D721Med (cell line): Measurements from ENCODE around the gene PRDM15.

Experiments
- DNase-seq: peaks from one replicate; pipeline ENCODE4 v3.0.0; 2011; ENCODE audit warnings: low spot score; ENCODE audit not compliant: insufficient read length
- FAIRE-seq: peaks from 2 replicates; lab custom pipeline; 2011; peaks lifted over from hg19 to GRCh38; lab: Jason Lieb, UNC
- TF ChIP-seq, protein P1 (sequence below): IDR thresholded peaks from 2 replicates; pipeline ENCODE4 v1.5.1; 2012; ENCODE audit warnings: mild to moderate bottlenecking, control low read depth; ENCODE audit not compliant: insufficient read depth; ENCODE audit errors: missing control alignments

Gene PRDM15

GRCh38 chr21:41825216-41825615 is 53.9 kb downstream of the PRDM15 start:
- no peak for FAIRE-seq
- no peak for DNase-seq
- TF ChIP-seq, protein P1, sequence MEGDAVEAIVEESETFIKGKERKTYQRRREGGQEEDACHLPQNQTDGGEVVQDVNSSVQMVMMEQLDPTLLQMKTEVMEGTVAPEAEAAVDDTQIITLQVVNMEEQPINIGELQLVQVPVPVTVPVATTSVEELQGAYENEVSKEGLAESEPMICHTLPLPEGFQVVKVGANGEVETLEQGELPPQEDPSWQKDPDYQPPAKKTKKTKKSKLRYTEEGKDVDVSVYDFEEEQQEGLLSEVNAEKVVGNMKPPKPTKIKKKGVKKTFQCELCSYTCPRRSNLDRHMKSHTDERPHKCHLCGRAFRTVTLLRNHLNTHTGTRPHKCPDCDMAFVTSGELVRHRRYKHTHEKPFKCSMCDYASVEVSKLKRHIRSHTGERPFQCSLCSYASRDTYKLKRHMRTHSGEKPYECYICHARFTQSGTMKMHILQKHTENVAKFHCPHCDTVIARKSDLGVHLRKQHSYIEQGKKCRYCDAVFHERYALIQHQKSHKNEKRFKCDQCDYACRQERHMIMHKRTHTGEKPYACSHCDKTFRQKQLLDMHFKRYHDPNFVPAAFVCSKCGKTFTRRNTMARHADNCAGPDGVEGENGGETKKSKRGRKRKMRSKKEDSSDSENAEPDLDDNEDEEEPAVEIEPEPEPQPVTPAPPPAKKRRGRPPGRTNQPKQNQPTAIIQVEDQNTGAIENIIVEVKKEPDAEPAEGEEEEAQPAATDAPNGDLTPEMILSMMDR: no peak

DNA sequence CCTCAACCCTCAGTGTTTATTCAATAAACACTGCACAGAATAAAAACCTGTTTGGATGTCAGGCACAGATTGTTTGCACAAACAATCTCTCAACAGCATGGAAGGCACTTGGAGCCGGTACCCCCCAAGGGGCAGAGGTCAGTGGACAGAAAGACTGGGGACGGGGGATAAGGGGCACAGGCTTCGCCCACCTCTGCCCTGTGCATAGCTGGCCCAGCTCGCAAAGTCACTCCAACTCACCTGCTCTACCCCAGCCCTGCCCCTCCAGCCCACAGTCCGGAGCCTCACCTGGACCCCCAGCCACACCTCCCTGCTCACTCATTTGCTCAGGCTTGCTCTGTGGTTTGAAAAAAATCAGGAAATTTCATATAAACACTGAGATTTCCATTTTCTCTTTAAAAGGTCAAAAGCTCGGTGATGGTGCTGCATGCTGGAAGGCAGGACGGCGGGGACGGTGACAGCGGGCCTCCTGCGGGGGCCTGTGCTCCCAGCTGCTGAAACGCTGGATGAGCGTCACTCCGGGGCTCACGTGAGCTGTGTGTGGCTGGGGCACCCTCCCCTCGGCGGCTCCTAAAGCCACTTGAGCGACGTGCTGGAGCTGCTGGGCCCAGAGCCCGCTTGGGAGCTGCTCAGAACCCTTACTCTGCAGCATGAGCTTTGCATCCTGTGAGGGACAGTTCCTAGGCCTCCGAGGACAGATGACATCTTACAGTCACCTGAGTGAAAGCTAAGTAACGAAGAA is 54.5 kb downstream of the PRDM15 start:
- FAIRE-seq (no peak), DNase-seq (no peak)
- TF ChIP-seq, protein P1: no peak

DNA sequence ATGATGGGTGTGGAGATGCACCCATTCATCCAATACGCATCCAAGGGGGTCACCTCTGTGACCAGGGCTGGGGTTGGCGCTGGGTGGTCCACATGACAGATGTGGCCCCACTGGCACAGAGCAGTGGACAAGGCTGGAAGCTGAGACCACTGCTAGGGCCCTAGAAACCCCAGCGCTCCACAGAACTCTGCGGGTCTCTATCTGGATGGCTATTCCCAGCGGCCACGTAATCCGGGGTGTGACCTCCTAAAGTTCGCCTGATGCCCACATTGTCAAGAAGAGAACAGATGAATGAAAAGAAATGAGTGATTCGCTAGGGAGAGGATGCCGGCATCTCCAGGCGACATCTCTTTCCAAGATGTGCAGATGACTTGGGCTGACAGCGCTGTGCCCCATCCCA is 55.2 kb downstream of the PRDM15 start:
- FAIRE-seq (no peak), DNase-seq (no peak)
- TF ChIP-seq, protein P1: no peak

GRCh38 chr21:41823166-41823565 is 56.0 kb downstream of the PRDM15 start:
- FAIRE-seq (no peak), DNase-seq (no peak)
- TF ChIP-seq, protein P1: no peak

DNA sequence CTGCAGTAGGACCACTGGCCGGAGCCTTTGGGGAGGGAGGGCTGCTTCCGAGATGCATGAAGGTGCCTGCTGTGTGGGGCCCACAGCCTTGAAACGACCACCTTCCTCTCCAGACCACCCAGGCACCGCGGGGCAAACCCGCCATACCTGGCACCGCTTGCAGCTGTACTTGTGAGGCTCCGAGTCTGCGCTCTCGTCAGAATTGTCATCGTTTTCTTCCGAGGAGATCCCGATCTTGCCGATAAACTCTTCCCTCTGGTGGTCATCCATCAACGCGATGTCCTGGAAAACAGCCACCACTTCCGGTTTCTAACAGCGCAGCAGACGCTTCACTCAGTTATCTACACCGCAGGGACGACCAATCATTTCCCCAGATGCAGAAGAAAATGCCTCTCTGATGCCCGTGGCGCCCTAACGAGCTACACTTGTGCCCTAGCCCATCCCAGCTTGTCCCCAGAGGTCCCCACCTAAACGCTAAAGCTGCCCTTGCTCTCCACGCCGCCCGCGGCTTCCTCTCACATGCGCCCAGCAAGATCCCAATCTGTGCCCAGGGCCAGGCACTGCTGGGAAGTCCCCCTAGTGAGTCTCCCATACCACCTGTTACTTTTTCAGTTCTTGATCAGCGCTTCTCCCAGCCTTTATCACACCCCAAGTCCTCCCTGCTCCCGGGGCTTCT is 57.2 kb downstream of the PRDM15 start:
- no peak for DNase-seq
- TF ChIP-seq, protein P1: no peak
- FAIRE-seq: no peak

- DNase-seq (no peak), FAIRE-seq (no peak)
- TF ChIP-seq, protein P1: no peak
Observed at GRCh38 chr21:41821081-41821755, 57.9 kb downstream of the PRDM15 start.
